CD4-positive, alpha-beta T cell treated with Interleukin-4 for 1 hour (primary cell): ENCODE results near the gene DDX25.
"Not testable (repeated sequence)": the region's sequence is repeated elsewhere in the genome, so short reads cannot be mapped to it uniquely, and the experiment has no call there.

Experiments used
- DNase-seq, 2 donors: peaks; one replicate each; pipeline ENCODE4 v3.0.0-alpha.2; 2020 to 2022

The DDX25 gene

DNA sequence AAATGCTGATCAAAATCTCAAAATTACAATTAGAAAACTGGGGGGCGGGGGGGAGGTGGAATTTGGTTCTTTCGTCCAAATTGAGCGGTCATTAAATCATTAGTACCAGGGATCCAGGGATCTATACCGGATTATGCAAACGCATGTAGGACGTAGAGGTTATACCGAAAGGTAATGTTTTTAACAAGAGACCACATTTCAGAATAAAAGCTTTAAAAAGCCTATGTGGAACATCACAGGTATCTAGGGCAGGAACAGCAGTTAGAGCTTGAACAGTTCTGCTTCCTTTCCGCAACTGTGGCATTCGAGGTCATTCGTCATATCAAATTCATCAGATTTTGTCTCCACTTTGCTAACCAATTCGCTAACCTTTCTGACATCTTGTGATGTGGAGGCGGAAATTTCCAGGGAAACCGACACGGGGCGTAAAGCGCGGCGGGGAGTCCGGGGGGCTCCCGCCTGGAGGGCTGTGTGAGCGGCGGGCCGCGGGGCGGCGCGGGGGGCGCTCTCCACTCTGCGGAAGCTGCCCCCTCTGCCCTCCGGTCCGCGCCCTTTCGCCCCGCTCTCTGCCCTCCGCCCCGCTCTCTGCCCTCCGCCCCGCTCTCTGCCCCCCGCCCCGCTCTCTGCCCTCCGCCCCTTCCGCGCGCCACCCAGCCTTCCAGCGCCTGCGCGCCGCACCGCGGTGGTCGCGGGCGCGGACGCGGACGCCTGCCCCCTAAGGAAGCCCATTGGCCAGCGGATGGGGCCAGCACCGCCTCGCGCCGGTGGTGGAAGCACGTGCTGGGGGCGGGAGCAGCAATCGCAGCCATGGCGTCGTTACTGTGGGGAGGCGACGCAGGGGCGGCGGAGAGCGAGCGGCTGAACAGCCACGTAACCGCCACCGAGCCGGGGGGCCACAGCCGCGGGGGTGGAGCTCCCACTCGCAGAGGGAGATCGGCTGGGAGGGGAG, at the start of gene DDX25:
Gene DDX25, plus strand, starts transcription at position 798 of the 949 bp plus-strand sequence. Its CDS starts 10 bp downstream, at position 808.
- peak in 1 of 2 donors; percentile 21 for DNase-seq

DNA sequence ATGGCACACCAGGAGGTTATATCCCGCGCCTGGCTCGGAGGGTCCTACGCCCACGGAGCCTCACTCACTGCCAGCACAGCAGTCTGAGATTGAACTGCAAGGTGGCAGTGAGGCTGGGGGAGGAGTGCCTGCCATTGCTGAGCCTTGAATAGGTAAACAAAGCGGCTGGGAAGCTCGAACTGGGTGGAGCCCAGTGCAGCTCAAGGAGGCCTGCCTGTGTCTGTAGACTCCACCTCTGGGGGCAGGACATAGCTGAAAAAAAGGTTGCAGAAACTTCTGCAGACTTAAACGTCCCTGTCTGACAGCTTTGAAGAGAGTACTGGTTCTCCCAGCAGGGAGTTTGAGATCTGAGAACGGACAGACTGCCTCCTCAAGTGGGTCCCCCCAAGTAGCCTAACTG, 46.6 kb upstream of the DDX25 start:
- DNase-seq = not testable (repeated sequence)

DNA sequence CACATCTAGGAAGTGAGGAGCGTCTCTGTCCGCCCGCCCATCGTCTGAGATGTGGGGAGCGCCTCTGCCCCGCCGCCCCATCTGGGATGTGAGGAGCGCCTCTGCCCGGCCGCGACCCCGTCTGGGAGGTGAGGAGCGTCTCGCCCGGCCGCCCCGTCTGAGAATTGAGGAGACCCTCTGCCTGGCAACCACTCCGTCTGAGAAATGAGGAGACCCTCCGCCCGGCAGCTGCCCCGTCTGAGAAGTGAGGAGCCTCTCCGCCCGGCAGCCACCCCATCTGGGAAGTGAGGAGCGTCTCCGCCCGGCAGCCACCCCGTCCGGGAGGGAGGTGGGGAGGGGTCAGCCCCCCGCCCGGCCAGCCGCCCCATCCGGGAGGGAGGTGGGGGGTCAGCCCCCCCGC, 41.5 kb upstream of the DDX25 start:
- not testable (repeated sequence) for DNase-seq

DNA sequence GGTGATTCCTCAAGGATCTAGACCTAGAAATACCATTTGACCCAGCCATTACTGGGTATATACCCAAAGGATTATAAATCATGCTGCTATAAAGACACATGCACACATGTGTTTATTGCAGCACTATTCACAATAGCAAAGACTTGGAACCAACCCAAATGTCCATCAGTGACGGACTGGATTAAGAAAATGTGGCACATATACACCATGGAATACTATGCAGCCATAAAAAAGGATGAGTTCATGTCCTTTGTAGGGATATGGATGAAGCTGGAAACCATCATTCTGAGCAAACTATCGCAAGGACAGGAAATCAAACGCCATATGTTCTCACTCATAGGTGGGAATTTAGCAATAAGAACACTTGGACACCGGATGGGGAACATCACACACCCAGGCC, 39.0 kb upstream of the DDX25 start:
- DNase-seq = not testable (repeated sequence)

DNA sequence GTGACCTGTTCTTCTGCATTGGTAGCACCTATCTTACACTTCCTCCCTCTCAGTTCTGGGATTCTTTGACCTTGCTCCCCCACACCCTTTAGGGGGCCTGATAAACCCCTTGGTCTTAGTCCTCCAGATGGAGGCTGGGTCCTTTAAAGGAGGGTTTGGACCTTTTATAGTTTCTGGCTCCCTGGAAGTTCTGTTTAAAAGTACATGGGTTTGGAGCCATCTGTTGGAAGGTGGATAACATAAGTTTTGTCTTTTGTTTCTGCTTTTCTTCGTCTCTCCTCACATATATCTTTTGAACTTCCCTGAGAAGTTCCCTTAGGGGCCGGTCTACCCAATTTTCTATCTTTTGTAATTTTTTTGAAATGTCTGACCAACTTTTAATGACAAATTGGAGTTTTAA, 34.8 kb upstream of the DDX25 start:
- DNase-seq = no peak

DNA sequence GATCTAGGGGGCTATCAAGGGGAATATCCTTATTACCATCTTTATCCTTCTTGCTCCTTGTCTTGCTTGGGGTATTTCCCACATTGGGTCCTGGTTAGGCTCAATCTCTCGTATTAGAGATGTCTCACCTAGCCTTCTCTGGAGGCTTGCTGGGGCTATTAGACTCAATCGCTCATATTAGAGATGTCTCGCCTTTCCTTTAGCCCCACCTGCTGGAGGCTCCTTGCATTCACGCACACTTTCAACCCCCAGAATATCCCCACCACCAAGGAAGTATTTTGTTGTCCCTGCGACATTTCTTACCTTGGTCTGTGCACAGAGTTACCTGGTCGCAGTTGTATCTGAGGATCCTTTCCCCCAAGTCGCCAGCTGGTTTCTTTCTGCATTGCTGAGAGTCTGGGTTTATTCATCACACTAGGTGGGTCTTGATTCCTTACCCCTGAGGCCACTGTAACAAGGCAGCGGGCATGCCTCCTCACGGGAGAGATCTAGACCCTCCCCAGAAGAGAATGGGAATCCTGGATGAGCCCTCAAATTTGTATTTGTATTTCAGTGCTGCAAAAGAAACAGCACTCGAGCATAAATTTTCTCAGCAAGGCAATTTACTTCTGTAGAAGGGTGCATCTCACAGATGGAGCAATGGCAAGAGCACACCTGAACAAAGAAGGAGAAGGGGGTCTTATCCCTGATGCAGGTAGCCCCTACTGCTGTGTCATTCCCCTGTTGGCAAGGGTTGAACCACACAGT, 32.7 kb upstream of the DDX25 start:
- DNase-seq = peak in 1 of 2 donors; percentile 27

DNA sequence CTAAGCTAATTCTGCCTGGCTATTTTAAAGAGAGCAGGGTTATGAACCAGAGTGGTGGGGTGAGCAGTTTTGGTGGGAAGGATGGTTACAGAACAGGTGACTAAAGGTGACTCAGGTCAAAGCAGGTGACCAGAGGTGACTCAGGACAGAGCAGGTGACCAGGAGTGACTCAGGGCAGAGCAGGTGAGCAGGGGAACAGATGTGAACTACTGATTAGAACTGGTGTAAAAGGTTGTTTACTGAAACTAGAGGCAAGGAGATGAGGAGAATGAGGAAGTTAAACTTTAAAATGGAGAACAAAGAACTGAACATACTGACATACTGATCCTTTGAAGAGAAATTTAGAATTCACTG, 32.2 kb upstream of the DDX25 start:
- DNase-seq = no peak

DNA sequence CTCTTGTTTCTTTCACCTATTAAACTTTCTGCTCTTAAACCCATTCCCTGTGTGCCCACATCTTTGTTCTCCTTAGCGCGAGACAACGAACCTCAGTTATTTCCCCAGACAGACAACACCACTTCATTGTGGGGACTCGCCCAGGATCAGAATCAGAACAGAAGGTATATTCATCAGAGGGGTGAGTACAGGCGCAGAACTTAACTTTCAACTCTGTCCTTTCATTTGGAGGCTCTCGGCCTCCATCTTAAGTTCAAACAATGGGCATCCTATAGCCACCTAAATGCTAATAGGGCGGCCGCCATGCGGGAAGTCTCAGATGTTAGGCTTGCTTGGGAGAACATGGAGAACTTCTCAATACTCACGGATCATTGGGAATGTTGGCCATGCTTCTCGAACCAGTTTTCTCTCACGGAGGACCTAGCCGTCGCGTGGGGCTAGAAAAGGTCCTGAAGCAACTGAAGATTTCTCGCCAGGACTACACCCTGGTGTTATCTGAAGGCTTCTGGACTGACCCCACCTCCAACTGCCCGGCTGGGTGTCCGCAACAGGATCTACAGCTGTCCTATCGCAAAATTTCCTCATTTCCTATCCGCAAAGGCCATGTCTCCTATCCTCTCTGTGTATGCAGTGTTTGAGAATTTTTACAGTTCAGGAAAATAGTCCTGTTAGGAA, 30.3 kb upstream of the DDX25 start:
- DNase-seq = no peak

DNA sequence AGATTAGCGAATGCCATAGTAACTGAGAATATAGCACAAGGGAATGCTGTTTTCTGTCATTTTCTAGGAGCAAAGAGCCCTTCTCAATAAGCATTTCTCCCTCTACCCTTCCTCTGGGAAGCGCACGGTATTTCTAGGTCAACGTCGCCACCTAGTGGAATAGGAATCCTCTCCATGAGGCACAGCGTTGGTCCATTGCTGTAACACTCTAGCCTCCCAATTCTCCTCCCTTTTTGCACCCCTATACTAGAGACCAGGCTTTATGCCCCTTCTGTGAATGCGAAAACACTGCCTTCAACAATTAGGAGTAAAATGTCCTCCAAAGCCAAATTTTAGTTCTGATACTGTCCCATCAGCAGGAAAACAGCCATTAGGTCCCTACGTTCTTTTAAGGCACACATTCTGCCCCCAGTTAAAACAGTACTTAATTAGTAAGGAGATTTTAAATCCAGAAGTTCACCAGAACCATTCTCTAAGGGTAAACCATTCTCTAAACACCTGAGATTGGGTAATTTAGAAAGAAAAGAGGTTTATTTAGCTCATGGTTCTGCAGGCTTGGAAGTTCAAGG, 29.7 kb upstream of the DDX25 start:
- peak; percentile 27 to 54 for DNase-seq

DNA sequence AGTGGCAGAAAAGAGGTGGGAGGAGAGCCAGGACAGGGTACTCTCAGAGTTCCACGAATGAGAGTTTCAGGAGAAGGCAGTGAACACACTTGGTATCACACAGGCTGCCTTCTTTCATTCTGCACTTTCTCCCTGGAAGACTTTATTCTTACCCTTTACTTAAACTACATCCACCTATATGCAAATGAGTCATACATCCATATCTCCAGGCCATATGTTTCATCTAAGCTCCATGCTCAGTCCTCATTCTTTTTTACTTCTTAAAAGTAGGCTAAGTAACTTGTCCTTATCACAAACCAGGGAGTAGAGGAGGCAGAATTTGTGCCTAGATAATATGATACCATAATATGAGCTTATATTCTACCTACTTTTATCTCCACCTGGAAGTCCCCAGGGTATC, 23.0 kb upstream of the DDX25 start:
- DNase-seq = no peak

DNA sequence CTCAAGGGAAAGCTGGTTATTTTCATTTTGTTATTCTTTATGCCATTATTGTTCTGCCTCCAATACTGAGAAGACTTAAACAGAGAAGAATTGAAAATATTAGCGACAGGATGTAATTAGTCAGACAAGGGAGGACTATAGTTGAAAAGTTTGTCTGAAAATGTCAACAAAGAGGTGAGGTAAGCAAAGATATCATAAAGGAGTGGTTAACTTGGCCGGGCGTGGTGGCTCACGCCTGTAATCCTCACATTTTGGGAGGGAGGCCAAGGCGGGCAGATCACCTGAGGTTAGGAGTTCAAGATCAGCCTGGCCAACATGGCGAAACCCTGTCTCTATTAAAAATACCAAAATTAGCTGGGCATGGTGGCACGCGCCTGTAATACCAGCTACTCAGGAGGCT, 20.9 kb upstream of the DDX25 start:
- DNase-seq = no peak

DNA sequence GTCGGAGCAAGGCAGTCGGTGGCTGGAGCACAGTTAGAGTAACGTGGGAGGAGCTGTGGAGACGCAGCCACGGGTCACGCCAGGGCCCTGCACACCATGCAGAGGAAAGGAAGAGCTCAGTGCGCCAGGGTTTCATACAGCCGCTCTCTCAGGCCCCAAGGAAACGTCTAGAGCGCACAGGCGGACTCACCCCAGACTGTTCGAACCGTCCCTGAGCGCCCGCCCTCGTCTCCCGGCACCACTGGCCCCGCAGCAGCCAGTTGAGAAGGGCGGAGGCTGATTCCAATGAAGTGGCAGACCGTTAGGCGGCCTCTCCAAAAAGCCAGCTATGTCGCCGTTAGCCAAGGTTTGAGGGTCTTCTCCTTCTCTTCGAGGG, 17.3 kb upstream of the DDX25 start:
- DNase-seq = no peak

DNA sequence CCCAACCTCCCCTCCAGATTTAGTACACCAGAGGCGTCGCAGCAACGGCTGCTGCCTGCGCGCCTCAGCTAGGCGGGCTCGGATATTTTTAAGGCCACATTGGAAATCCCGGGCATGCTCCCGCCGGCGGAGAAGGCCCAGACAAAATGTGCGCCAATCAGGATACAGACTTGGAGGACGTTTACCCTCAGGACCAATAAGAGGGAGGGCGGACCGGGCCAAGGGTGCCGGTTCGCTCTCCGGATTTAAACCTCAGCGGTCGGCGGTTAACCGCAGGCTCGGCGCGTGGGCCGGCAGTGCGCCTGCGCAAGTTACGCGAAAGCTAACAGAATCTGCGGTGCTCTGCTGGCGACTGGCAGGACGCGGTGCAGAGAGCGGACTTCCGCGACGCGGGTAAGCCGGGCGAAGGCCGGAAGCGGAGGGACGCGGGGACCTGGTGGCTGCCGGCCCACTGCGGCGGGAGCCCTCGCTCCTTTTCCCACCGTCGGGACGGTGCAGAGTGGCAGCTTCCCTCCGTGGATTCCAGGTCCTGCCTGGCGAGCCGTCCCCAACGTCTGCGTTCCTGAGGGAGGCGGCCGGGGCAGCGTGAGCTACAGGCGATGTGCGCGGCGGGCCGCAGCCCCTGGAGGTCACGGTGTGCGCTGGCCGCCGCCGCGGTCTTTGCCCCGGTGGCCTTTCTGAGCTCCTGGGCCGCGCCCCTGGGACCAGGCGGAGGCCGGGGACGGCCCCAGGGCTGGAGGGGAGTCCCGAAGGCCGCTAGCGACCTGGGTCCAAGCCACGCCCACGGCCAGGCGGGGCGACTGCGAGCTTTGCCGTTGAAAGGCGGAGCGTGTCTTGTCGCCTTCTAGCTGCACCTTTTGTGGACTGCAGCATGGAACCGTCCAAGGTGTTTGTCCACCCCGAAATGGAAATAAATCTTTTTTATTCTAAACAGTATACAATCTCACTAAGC, 16.7 kb upstream of the DDX25 start, which contains the start of gene HYLS1:
Gene HYLS1, plus strand, starts transcription at position 296 of the 952 bp plus-strand sequence. CDS start 11,701 bp downstream, outside the sequence.
- DNase-seq = peak; percentile 96

DNA sequence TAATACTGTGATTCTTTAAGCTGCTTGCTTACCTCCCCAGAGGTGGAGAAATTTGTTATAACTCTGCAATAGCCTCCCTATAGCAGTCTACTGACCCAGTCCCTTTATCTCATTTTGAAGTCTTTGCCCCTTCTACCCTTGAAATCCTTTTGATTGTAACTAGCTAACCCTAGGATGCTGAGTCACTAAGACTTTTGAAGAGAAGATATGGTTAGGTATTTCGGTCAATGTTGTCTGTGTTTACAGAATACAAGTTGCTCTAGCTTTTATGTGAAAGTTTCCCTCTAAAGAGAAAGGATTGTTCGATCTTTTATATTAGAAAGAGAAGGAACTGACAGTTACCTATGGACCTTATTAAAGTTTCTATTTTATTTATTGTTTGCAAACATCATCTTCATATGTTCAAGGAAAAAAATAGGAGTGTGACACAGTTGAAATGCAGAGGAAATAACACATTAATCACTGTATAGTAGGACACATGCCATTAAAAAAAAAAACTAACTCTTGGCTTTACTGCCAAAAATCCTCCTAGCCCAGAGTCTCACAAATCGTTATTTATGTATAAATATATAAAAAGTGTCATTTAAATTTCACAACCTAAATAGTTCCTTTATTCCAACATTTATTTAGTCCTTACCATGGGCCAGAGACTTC, 13.7 kb upstream of the DDX25 start:
- no peak for DNase-seq

DNA sequence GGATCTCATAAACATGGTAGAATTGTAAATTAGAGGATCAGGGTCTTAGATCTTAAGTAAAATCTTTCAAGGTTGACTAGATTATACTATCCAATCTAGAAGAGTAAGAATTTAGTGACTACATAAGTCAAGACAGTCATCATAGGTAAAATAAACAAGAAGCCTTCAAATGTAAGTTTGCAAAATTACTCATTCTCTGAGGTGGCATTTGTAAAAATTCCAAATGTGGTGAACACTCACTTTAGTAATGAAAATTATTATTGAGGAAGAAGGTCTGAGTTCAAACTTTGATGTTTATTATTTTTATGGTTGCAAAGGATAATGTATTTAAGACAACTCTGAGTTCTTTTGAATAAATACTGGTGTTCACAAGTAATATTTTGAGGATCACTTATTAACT, 12.2 kb upstream of the DDX25 start:
- no peak for DNase-seq

DNA sequence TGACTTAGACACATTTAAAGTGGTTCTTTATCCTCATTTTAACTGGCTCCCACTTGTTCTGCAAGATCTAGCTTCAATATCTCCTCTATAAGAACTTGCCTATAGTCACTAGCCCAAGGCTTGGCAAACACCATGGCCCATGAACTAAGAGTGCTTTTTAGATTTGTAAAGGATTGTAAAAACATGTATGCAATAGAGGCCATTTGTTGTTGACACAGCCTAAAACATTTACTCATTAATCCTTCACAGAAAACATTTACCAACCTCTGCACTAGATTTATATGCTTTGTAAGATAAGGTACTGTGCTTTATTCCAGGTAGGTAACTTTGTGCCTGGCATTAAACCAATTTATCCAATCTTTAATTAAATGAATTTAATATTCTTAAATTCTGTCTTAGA, 11.3 kb upstream of the DDX25 start:
- no peak for DNase-seq

DNA sequence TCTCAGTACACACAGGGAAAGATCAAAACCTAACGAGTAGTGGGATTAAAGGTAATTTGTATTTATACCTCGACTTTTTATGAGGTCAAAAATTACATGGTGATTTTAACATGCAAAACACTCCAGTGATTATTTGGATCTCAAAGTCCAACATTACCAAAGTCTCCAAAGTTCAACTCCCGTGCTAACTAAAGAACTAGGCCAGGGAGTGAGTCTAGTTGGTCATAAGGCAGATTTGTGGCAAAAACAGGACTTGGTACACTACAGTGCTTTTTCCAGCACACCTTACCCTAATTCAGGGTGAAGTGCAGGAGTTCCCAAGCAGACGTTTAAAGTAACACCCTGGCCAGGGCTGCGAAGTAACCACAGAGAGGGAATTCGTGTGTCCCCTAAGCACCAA, 2.4 kb upstream of the DDX25 start:
- no peak for DNase-seq

DNA sequence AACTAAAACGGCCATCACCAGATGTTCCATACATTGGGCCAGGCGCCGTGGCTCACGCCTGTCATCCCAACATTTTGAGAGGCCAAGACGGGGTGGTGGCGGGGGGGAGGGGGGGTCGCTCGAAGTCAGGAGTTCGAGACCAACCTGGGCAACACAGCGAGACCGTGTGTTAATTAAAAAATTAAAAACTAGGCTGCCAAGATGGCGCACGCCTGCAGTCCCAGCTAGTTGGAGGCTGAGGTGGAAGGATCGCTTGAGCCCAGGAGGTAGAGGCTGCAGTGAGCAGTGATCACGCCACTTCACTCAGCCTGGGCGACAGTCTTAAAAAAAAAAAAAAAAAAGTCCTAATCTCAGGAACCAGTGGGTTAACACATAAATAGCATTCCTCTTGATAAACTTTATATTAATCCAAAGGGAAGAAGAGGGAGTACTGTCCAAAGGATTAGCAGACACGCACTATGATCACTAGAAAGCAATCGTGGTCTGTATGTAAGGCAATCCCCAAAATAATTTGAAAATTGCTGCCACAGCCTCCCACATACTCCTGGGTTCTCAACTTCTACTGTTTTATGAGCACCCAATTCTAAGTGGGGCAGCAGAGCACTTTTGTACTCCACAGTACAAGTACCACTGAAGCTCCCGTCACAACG, 1.9 kb upstream of the DDX25 start:
- no peak for DNase-seq

DNA sequence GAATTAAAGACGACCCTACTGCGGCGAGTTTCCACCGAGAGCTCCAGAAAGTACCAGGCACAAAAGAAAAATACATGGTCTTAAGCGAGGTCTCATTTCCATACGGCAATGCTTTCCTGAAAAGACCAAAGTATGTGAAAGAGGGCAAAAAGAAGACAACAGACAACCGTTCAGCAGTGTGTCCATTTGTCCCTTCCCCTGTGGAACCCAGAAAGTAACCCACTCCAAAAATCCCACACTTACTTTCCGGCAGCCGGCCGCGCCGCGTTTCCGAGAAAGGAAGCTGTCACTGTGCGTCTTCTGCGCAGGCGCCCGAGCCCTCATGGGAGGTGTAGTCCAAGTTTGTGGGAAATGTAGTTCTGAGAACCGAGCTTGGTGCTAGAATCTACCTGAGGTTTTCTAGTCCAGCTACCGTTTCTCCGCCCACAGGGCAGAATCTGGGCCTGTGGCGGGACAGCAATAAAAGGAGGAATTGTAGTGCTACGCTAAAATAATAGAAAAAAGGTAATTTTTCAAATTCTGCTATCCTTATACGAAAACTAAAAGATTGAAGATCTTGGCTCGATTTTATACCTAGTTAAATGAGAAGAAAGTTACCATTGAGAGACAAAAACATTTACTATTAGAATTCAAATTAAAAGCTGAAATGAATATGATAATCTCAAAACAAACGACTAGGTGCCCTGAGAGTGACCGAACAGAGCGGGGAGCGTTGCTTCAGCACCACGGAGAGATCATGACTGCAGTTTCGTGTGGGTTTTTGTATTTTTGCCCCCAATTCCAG, 1.2 kb upstream of the DDX25 start, which contains the start of gene PUS3:
Gene PUS3, minus strand, starts transcription at position 280 of the 784 bp plus-strand sequence. CDS start 6,922 bp downstream, outside the sequence.
- peak; percentile 89 for DNase-seq

DNA sequence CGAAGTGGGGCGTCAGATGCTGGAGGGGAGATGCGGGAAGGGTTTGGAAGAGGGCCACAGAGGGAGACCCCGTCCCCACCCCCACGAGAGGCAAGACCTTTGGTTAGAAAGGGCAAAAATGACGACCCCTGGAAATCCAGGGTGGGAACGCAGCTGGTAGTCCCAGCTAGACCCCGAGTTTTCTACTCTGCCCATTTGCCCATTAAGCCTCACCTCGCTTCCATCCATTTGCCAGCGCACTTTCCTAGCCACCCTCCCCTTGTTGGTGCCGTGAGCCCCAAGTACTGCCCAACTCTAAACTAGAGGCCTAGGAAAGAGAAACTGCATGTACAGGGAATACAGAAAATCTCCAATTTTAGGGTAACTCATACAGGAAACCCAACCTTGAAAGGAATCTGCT, 370 bp downstream of the DDX25 start:
- no peak for DNase-seq
